ENCODE results near the gene ARHGEF4. TPM values are rescaled to one million over a fixed set of nuclear protein-coding genes. Genes with fewer than 3 reads are reported as not detected.

The ARHGEF4 gene
- total RNA-seq, 1 donor from 2014 or later, result 25.5 TPM

DNA sequence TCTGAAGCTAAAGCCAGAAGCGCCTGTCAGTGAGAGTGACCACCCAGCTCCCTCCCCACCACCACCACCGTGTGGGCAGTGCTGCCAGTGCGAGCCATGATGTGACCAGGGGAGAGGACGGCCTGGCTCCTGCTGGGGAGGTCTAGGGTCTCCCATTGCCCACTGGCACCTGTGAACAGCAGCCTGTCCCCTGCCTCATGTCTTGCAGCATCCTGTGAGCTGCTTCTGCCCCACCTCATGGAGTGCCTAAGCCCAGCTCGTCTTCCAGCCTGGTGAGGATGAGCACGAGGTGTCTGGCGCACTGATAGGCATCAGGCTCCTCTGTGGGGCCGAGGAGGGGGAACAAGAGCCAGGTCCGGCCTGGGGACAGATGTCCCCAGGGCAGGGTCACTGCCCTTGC, 195.2 kb downstream of the ARHGEF4 start:
- H3K27me3 Mint-ChIP-seq (ENCODE audit: low read depth), result peaks cover 13% of the 10 kb centered on the region
- H3K4me3 Mint-ChIP-seq, result no peak overlapping the region
- peaks cover 6% of the 10 kb centered on the region for H3K9me3 Mint-ChIP-seq
- H3K27ac Mint-ChIP-seq, result no peak overlapping the region
- TF ChIP-seq, protein P1, sequence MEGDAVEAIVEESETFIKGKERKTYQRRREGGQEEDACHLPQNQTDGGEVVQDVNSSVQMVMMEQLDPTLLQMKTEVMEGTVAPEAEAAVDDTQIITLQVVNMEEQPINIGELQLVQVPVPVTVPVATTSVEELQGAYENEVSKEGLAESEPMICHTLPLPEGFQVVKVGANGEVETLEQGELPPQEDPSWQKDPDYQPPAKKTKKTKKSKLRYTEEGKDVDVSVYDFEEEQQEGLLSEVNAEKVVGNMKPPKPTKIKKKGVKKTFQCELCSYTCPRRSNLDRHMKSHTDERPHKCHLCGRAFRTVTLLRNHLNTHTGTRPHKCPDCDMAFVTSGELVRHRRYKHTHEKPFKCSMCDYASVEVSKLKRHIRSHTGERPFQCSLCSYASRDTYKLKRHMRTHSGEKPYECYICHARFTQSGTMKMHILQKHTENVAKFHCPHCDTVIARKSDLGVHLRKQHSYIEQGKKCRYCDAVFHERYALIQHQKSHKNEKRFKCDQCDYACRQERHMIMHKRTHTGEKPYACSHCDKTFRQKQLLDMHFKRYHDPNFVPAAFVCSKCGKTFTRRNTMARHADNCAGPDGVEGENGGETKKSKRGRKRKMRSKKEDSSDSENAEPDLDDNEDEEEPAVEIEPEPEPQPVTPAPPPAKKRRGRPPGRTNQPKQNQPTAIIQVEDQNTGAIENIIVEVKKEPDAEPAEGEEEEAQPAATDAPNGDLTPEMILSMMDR (IDR thresholded peaks at IDR 0.05; ENCODE audit: unreplicated experiment), result no peak
- H3K36me3 Mint-ChIP-seq, result no peaks in the 10 kb centered on the region
- H3K4me1 Mint-ChIP-seq, result peaks cover 14% of the 10 kb centered on the region
- DNase-seq (ENCODE audit: low spot score in 2 of 2, unreplicated experiment in 2 of 2), result no peak

DNA sequence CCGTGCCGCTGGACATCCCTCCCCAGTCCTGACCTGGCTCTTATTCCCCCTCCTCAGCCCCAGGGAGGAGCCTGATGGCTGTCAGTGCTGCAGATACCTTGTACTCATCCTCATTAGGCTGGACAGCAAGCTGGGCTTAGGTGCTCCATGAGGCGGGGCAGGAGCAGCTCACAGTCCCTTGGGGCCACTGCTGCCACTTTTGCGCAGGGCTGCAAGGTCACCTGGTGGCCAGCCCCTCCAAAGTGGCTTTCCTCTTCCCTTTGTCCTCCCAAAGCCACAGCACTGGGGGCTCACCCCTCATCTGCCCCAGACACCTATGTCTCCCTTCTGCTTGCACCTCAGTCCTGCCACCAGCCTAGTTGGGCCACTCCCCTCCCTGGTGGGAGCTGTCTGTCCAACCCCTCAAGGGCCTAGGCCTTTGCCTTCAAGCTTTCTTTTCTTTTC, 195.7 kb downstream of the ARHGEF4 start:
- TF ChIP-seq, protein P1 (IDR thresholded peaks at IDR 0.05; ENCODE audit: unreplicated experiment), result no peak
- H3K4me3 Mint-ChIP-seq, result no peak overlapping the region
- peaks cover 13% of the 10 kb centered on the region for H3K27me3 Mint-ChIP-seq (ENCODE audit: low read depth)
- H3K27ac Mint-ChIP-seq, result no peak overlapping the region
- DNase-seq (ENCODE audit: low spot score in 2 of 2, unreplicated experiment in 2 of 2), result no peak
- no peaks in the 10 kb centered on the region for H3K36me3 Mint-ChIP-seq
- H3K9me3 Mint-ChIP-seq, result peaks cover under 1% of the 10 kb centered on the region
- peaks cover 14% of the 10 kb centered on the region for H3K4me1 Mint-ChIP-seq

DNA sequence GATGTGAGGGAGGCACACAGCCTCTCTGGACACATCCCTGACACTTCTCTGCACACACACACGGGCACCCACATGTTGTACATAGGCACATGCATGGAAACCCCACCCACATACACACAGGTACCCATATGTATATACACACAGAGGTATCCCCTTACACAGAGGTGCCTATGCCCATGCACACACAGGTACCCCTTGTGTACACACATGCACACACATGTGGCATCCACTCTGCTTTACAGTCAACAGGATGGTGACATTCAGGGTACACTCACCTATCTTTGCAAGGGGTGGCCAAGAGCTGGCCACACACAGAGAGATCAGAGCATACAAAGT, 197.0 kb downstream of the ARHGEF4 start:
- H3K4me1 Mint-ChIP-seq, result peaks cover 14% of the 10 kb centered on the region
- no peak for DNase-seq (ENCODE audit: low spot score in 2 of 2, unreplicated experiment in 2 of 2)
- H3K27ac Mint-ChIP-seq, result no peak overlapping the region
- no peaks in the 10 kb centered on the region for H3K9me3 Mint-ChIP-seq
- H3K36me3 Mint-ChIP-seq, result no peaks in the 10 kb centered on the region
- peaks cover 13% of the 10 kb centered on the region for H3K27me3 Mint-ChIP-seq (ENCODE audit: low read depth)
- H3K4me3 Mint-ChIP-seq, result peak overlapping the region; percentile 71
- TF ChIP-seq, protein P1 (IDR thresholded peaks at IDR 0.05; ENCODE audit: unreplicated experiment), result no peak

DNA sequence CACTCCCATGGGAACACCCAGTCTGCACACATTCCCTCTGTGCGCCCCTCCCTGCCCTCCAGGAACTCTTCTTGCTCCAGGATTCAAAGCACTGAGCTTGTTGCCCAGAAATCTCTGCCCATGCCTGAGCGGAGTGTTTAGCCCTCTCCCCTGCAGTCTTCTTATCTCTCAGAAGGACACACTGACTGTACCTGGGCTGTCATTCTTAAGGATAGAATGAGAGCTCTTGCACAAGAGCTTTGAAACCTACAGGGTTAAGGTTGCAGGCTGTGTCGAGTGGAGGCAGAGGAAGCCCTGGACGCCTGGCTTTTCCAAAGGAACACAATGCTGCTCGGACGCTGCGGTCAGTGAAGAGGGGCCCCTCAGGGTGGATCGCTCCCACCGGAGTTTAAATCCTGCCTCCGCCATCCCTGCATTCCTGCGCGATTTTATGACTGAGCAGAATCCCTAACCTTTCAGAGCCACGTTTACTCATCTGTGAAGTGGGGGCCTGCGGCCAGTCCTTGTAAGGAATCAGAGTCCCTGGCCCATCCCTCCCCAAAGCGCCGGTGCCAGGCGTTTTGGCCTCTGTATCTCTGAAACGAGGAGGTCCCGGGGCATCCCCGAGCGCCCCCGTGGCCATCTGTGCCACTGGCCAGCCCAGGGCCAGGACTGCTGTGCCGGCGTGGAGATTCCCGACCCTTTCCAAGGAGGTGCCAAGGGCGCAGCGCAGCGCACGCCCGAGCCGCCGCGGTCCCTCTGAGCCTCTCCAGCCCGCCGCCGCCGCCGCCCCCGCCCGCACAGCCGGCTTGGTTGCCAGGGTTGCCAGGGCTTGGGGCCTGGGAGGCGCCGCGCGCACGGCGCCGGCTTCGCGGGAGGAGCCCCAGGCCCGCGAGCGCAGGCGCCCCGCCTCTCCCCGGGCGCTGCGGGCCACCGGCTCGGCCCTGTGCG, 197.7 kb downstream of the ARHGEF4 start:
- Mint-ChIP-seq H3K4me3 (peak overlapping the region; percentile 71), H3K9me3 (no peaks in the 10 kb centered on the region), H3K36me3 (no peaks in the 10 kb centered on the region), H3K27ac (no peak overlapping the region), H3K4me1 (peaks cover 14% of the 10 kb centered on the region), H3K27me3 (ENCODE audit: low read depth) (peaks cover 13% of the 10 kb centered on the region)
- DNase-seq (ENCODE audit: low spot score in 2 of 2, unreplicated experiment in 2 of 2), result peak in 1 of 2 experiments; percentile 70
- TF ChIP-seq, protein P1 (IDR thresholded peaks at IDR 0.05; ENCODE audit: unreplicated experiment), result no peak

DNA sequence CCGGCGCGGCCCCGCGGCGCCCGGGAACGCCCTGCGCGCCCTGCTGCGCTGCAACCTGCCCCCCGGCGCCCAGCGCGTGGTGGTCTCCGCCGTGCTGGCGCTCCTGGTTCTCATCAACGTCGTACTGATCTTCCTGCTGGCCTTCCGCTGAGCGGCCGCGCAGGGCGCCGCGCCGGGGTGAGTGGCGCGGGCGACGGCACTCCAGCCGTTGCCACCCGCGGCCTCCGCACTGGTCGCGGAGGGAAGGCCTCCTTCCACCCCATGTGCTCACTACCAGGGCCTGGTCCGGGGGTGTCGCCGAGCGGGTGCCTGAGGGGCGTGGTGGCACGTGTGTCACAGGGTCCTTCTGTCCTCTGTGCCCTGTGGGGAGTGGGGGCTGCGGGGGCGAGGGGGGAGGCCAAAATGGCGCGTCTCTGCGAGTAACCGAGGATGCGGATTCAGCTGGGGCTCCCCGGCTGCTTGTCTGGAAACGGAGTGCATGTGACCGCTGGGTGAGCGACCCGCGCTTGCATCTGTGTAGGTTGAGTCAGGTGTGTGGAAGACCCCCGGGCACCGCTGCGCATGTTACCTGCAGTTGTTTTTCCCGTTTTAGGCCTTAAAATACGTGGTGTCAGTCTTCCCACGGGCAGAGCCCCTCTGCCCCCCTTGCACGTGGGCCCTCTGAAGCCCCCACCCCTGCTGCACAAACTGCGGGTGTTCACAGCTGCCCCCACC, 198.6 kb downstream of the ARHGEF4 start:
- DNase-seq (ENCODE audit: low spot score in 2 of 2, unreplicated experiment in 2 of 2), result no peak
- Mint-ChIP-seq H3K27me3 (ENCODE audit: low read depth) (peaks cover 10% of the 10 kb centered on the region), H3K36me3 (no peaks in the 10 kb centered on the region), H3K27ac (no peak overlapping the region), H3K9me3 (no peaks in the 10 kb centered on the region), H3K4me1 (peaks cover 14% of the 10 kb centered on the region), H3K4me3 (peak overlapping the region; percentile 63)
- TF ChIP-seq, protein P1 (IDR thresholded peaks at IDR 0.05; ENCODE audit: unreplicated experiment), result no peak

Measured in mesothelial cell of epicardium (in vitro differentiated cells).